ENCODE data around the gene ABTB2.

The ABTB2 gene

GRCh38 chr11:34161812-34162492 lies 195.9 kb downstream of the ABTB2 start:
- DNase-seq, result no peak

GRCh38 chr11:34161361-34161760 lies 196.4 kb downstream of the ABTB2 start:
- DNase-seq, result no peak

DNA sequence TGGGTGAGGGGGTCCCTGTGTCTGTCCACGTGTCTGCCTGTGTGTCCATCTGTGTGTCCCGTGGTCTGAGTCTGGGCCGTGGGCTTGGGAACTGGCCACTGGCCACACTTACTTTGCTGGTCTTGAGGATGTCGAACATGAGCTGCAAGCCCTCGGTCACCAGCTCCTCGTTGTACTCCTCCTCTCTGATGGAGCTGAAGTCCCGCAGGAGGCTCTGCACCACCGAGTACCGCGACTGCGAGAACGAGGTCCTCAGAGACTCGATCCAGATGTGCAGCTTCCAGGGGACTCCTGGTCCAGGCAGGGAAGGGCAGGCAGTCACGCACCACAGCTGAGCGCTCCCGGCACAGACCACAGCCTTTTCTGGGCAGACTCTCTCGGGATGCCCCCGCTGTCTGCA lies 197.0 kb downstream of the ABTB2 start:
- DNase-seq, result no peak

- no peak for DNase-seq
Measured at GRCh38 chr11:34160049-34160721, 197.6 kb downstream of the ABTB2 start.

DNA sequence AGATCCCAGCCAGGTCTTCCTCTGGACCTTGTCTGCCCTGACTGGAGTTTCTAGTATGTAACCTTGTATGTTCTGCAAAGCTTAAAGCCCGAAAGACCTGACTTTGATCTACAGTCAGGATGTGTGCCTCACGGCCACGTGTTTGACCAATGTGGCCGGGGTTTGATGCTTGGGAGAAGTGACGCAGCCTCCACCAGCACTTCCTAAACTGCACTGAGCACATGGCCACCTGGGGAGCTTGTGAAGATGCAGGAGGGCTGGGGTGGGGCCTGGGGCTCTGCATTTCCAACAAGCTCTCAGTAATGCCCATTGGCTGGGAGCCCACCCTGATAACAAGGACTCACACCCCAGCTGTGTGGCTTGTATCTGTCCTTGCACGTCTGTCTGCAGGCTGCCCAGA lies 199.1 kb downstream of the ABTB2 start:
- DNase-seq, result no peak

GRCh38 chr11:34157163-34157562 lies 200.6 kb downstream of the ABTB2 start:
- DNase-seq, result no peak

DNA sequence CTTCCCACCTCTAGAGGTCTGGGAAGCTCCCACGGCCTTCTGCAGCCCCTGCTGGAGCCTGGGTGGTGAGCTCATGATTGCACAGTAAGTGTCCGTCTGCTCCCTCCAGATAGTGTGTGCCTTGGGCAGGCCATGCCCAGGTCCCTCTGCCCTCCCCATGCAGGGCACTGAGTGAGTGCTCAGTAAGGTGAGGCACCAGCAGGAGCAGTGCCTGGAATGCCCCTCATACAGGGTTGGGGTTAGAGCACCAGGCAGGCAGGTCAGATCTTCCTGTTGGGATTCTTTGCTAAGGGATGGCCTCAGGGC lies 202.1 kb downstream of the ABTB2 start:
- no peak for DNase-seq

- no peak for DNase-seq
Measured at GRCh38 chr11:34155057-34155756, 202.6 kb downstream of the ABTB2 start.

DNA sequence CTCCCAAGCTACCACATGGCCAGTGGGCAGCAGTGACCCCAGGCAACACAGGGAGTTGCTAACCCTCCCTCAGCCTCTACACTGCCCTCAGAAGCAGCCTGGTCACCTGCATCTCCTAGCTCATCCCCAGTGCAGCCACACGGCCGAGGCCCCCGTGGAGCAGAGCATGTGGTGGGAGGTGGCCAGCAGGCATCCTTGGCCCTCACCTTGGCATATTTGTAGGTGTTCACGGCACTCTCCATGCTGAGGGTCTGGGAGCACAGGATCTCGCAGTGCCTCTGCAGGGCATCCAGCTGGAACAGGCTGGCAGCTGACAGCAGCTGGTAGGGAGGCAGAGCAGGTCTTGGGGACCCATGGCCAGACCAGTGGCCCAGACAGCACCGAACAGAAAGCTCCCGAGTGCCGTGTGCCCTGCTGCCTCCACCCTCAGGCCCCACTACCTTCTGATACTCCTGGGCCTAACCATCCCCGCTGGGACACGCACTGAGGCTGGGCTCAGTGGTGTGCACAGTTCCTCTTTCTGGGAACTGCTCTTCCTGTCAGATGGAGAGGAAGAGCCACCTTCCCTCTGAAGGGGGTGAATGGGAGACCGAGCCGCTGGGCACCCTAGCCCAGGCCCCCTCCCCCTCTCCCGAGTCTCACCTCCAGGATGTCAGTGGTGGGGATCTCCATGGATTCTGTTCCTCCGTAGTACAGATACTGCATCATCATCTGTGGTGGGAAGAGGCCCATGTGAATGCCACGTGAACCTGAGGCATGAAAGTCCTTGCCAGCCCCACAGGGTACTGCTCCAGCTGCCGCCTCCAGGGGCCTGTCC lies 203.5 kb downstream of the ABTB2 start:
- DNase-seq, result peak in 1 of 2 donors; percentile 20

DNA sequence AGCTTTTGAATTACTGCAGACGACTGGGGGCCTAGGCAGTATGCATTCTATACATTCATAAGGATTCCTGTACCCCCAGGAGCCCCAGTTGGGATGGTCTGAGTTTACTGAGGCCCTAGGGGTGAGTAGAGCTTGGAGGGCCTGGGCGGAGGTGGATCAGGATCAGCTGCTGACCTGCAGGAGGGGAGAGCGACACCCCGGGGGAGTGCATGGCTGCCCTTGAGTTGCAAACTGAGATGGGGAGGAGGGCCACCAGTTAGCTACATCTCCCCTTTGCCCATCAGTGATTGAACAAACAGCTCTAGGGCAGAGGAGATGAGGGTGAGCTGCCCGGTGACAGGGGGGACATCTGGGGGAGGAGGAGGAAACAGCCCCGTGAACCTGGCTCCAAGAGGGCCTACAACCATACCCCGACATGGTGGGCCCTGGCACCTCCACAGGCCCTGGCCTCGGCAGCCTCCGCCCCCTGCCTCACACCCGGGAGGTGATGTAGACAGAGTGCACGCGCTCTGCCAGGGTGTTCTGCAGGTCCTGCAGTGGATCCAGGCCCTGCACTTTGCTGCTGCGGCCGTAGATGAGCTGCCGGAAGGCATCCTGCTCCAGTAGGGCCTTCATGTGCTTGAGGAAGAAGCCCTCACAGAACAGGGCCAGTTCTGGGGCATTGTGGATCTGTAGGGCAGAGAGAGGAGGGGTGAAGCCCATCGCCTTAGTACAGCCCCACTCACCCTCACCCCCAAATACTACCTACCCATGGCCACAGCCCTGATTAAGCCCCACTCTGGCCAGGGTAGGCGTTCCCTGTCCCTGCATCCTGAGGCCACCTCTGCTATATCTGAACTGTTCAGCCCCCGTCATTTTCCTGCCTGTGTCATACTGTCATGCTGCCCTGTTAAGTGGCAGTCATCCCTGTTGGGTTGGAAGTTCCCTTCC lies 205.6 kb downstream of the ABTB2 start:
- no peak for DNase-seq

DNA sequence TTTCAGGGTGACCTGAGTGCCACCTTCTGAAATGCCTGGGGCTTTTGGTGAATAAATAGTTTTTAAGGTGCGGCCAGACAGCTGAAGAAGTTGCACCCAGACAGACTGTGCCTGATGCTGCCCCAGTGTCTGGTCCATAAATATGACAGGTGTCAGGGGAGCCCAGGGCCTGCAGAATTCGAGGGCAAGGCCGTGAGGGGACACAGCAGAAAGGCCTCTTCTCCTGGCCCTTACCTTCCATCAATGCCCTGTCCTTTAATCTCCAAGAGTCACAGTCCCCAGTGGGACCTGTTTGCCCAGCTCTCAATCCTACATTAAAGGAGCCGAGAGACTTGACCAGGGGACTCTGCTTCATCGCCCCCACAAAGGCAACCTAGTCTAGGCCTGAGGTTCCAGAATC lies 206.6 kb downstream of the ABTB2 start:
- no peak for DNase-seq

DNA sequence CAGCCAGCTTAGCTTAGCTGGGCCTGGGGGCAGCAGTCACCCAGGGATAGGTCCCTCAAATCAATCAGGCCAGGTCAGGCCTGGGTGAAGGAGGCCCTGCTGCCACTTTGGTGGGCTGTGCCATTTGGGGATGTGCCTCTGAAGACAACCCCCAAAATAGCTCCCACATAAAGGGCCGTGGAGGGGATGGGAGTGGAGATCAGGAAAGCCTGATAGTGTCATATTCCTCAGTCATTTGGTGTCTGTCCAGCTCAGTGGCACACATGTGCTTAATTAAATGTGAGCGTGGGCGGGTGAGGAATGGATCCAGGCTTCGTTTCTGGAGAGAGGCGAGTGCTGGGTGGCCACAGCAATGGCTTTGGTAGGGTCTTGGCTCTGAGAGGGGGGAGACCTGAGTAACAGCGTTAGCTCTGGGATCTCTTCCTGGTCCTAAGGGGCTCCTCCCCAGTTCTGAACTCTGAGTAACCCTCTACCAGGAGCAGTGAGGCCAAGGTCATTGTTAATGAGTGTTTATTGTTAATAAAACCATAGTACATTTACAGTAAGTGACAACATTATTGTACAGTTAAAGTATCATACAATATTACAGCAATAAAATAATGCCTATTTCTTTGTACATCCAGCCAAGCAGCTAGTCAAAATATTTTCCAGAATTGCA lies 207.2 kb downstream of the ABTB2 start:
- no peak for DNase-seq

DNA sequence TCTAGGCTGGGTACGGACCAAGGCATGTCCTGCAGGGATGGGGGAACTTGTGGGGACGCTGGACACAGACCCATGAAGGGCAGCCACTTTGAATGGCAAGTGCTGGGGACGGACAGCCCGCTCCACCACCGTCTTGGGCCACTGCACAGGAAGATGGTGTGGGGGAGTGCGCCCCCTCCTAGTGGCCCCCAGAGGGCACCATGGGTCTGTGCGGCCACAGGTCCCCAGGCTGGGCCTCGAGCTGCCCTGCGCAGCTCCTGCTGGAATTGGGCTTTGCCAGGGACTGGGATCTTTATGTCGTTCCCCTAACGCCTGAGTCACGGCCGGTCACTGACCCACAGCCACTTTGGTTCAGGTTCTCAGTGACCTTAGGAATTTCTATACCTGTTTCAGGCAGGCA lies 208.0 kb downstream of the ABTB2 start:
- no peak for DNase-seq

GRCh38 chr11:34149274-34149673 lies 208.5 kb downstream of the ABTB2 start:
- DNase-seq, result no peak

- no peak for DNase-seq
Measured at GRCh38 chr11:34148504-34149165, 209.2 kb downstream of the ABTB2 start.

GRCh38 chr11:34147581-34147980 lies 210.2 kb downstream of the ABTB2 start:
- no peak for DNase-seq

DNA sequence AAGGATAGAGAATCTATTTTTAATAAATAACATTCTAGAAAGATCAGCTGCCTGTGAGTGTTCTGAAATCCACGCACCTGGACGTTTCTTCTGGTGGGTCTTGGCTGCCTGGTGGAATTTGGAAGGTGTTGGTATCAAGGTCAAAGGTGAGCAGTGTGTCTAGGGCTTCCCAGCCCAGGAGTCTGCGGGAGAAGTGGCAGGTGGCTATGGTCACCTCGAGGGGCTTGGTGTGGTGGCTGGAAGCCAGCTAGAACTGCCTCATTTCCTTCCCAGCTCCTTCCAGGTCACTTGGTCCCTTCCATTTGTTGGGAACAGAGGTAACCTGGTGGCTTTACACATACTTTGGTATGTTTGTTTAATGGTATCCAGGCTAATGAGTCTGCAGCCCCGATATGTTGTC lies 210.9 kb downstream of the ABTB2 start:
- DNase-seq, result no peak

GRCh38 chr11:34146411-34146810 lies 211.4 kb downstream of the ABTB2 start:
- DNase-seq, result no peak

DNA sequence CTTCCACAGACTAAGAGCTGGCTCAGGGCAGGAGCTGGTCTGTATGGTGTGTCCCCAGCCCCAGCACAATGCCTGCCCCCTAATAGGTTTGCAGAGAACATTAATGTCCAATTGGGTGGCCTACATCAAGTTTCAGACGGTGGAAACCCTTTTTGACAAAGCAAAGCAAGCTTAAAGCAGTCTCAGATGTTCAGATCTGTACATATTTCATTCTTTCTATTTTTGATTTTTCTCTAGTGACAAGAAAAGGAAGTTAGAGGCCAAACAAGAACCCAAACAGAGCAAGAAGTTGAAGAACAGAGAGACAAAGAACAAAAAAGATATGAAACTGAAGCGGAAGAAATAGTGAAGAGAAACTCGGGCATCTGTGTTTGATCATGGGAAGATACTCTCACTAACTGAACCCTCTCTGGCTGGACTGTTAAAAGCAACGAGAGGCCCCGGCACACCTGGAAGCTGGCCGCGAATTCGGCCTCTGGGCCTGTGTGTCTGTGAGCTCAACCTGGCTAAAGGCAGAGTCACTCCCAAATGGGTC lies 211.9 kb downstream of the ABTB2 start:
- DNase-seq, result no peak

GRCh38 chr11:34145073-34145472 lies 212.7 kb downstream of the ABTB2 start:
- DNase-seq, result no peak

DNA sequence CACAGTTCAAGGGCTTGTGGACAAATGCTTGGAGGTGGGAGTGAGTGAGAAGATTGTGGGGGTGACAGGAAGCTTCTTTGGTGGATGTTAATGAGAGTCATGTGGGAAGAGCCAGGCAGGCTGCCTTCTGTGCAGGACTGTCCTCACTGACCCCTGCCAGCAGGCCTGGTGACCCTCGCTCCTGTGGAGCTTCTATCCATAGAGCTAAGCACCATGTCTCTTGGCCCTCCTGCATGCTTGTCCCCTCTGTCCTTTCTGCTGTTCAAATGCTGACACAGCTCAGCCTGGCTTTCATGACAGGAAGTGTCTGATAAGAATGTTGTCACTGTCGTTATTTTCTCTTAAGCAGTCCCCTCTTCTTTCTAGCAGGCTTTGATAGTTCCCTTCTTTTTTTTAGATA lies 214.8 kb downstream of the ABTB2 start:
- DNase-seq, result no peak
